Measurements from ENCODE around the gene HOXA2. TPM values are rescaled to one million over a fixed set of nuclear protein-coding genes. Genes with fewer than 3 reads are reported as not detected.

The HOXA2 gene
- total RNA-seq, 1 donor from 2014 or later = 2.0 TPM

GRCh38 chr7:27133409-27134231 is 31.1 kb upstream of the HOXA2 start:
- H3K4me3 ChIP-seq = no peak overlapping the region
- H3K27ac ChIP-seq = no peak overlapping the region
- no peaks in the 10 kb centered on the region for H3K9me3 ChIP-seq
- intact Hi-C loops (cut with DNase I) = no loop called here
- no peak for TF ChIP-seq POLR2A (IDR thresholded peaks at IDR 0.05)
- no peak for TF ChIP-seq POLR2AphosphoS5 (IDR thresholded peaks at IDR 0.05; ENCODE audit: insufficient read depth in 1 of 2, low read depth in 1 of 2)
- TF ChIP-seq, protein P1, sequence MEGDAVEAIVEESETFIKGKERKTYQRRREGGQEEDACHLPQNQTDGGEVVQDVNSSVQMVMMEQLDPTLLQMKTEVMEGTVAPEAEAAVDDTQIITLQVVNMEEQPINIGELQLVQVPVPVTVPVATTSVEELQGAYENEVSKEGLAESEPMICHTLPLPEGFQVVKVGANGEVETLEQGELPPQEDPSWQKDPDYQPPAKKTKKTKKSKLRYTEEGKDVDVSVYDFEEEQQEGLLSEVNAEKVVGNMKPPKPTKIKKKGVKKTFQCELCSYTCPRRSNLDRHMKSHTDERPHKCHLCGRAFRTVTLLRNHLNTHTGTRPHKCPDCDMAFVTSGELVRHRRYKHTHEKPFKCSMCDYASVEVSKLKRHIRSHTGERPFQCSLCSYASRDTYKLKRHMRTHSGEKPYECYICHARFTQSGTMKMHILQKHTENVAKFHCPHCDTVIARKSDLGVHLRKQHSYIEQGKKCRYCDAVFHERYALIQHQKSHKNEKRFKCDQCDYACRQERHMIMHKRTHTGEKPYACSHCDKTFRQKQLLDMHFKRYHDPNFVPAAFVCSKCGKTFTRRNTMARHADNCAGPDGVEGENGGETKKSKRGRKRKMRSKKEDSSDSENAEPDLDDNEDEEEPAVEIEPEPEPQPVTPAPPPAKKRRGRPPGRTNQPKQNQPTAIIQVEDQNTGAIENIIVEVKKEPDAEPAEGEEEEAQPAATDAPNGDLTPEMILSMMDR (IDR thresholded peaks at IDR 0.05) = no peak
- H3K27me3 ChIP-seq = no peaks in the 10 kb centered on the region
- peaks cover 16% of the 10 kb centered on the region for H3K4me1 ChIP-seq
- H3K36me3 ChIP-seq = no peaks in the 10 kb centered on the region
- no peak for DNase-seq (ENCODE audit: extremely low spot score in 2 of 2)

- no peak overlapping the region for H3K27ac ChIP-seq
- peaks cover 16% of the 10 kb centered on the region for H3K4me1 ChIP-seq
- no peaks in the 10 kb centered on the region for H3K27me3 ChIP-seq
- no peak for DNase-seq (ENCODE audit: extremely low spot score in 2 of 2)
- no peaks in the 10 kb centered on the region for H3K9me3 ChIP-seq
- TF ChIP-seq POLR2A (IDR thresholded peaks at IDR 0.05) (no peak), POLR2AphosphoS5 (IDR thresholded peaks at IDR 0.05; ENCODE audit: insufficient read depth in 1 of 2, low read depth in 1 of 2) (no peak)
- TF ChIP-seq, protein P1 (IDR thresholded peaks at IDR 0.05) = no peak
- intact Hi-C loops (cut with DNase I) = no loop called here
- H3K36me3 ChIP-seq = no peaks in the 10 kb centered on the region
- H3K4me3 ChIP-seq = no peak overlapping the region
These were observed 30.5 kb upstream of the HOXA2 start for GRCh38 chr7:27132978-27133377.

DNA sequence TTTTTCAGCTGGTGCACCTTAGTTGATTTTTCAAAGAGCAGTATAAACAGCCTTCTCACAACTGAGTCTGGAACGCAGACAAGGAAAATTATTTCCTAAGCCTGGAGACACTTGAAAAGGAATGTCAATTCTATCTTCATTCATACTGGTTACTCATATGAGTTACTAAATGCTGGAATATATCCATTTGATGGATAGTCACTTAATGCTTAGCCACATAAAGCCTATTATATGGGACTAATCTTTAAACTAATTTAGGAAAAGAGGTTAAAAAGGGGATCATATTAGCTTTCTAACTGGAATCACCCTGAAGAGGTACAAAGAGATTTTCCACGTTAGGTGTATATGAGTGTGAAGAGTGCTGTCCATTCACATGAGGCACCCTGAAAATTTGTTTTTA is 29.7 kb upstream of the HOXA2 start:
- no peaks in the 10 kb centered on the region for H3K9me3 ChIP-seq
- intact Hi-C loops (cut with DNase I) = no loop called here
- no peak for DNase-seq (ENCODE audit: extremely low spot score in 2 of 2)
- H3K4me1 ChIP-seq = peaks cover 16% of the 10 kb centered on the region
- no peak for TF ChIP-seq POLR2A (IDR thresholded peaks at IDR 0.05)
- H3K27ac ChIP-seq = no peak overlapping the region
- no peaks in the 10 kb centered on the region for H3K27me3 ChIP-seq
- H3K4me3 ChIP-seq = no peak overlapping the region
- H3K36me3 ChIP-seq = no peaks in the 10 kb centered on the region

DNA sequence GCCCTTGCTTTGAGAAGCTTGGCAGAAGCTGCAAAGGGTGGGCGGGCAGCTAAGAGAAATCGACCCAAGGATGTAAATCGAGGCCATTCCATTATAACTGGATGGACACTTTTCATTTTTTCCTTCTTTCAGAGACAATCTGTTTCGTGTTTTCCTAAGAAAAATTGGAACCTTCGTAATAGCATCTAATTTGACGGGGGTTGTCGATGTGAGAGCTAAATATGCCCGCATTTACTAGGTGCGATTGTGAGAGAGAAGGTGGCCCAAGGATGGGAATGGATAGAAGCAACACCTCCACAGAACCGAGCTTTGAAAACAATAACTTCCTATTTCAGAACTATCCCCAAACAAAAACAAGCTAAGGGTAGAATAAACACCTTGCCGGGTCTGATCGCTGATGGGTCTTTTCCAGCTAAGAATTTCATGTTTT is 28.9 kb upstream of the HOXA2 start:
- TF ChIP-seq, protein P1 (IDR thresholded peaks at IDR 0.05) = no peak
- no peak for TF ChIP-seq POLR2A (IDR thresholded peaks at IDR 0.05)
- Histone ChIP-seq H3K36me3 (no peaks in the 10 kb centered on the region), H3K27ac (peak overlapping the region; percentile 65), H3K4me1 (peaks cover 16% of the 10 kb centered on the region), H3K9me3 (no peaks in the 10 kb centered on the region), H3K4me3 (peak overlapping the region; percentile 60 to 86), H3K27me3 (no peaks in the 10 kb centered on the region)
- no peak for DNase-seq (ENCODE audit: extremely low spot score in 2 of 2)
- intact Hi-C loops (cut with DNase I) = no loop called here

GRCh38 chr7:27130540-27131389 is 28.3 kb upstream of the HOXA2 start, which contains the start of gene HOXA4:
Gene HOXA4, minus strand, starts transcription at chr7:27130757. Its CDS starts 24 bp downstream, at chr7:27130733.
- Histone ChIP-seq H3K36me3 (no peaks in the 10 kb centered on the region), H3K4me1 (peaks cover 16% of the 10 kb centered on the region), H3K27ac (peak within 1 kb of the TSS; percentile 79), H3K27me3 (no peaks in the 10 kb centered on the region), H3K9me3 (no peaks in the 10 kb centered on the region), H3K4me3 (peak within 1 kb of the TSS; percentile 60 to 86)
- DNase-seq (ENCODE audit: extremely low spot score in 2 of 2) = no peak
- intact Hi-C loops (cut with DNase I) = no loop called here
- TF ChIP-seq, protein P1 (IDR thresholded peaks at IDR 0.05) = no peak
- TF ChIP-seq POLR2A (IDR thresholded peaks at IDR 0.05) (peak in 1 of 2 donors; percentile 34), POLR2AphosphoS5 (IDR thresholded peaks at IDR 0.05; ENCODE audit: insufficient read depth in 1 of 2, low read depth in 1 of 2) (peak; percentile 64 to 88)
